Camera-type eye (tissue), 1 donor: ENCODE data around the gene VCX. TPM values are rescaled to one million over a fixed set of nuclear protein-coding genes. Genes with fewer than 3 reads are reported as not detected.

Source experiments
- total RNA-seq: library from RNA; depleted of rRNA; stranded (reverse); fragments of >200 nt; gene quantifications from one replicate; pipeline ENCODE4 v1.2.3, GENCODE V29; 2014

Gene VCX
- total RNA-seq = not detected

DNA sequence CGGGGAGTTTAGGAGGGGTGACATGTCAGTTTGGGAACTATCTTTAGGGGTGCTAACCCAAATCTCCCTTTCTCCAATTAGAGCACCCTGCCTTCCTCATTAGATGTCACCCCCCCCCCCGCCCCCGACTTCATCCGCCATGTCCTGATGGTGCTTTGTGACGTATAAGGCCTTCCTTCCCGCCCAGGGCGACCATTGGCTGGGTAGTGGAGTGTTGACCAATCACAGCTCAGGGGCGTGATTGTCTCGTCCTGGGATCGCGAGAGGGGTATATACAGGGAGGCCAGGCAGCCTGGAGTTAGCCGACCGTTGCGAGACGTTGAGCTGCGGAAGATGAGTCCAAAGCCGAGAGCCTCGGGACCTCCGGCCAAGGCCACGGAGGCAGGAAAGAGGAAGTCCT lies at the start of gene VCX:
VCX (plus strand) TSS at position 301 of the 400 bp plus-strand sequence; CDS start at position 334, 33 bp downstream.

Other genes starting within 250 kb of the VCX start
- 17.5 TPM for gene PNPLA4, start 84.2 kb downstream of the VCX start, total RNA-seq